HepG2 (cell line): ENCODE measurements around the gene NRP1. TPM values are rescaled to one million over a fixed set of nuclear protein-coding genes. Genes with fewer than 3 reads are reported as not detected.

Experiments used
- BORCS8-MEF2B ChIP-seq: sonication (generic); formaldehyde crosslinking; IDR thresholded peaks from 2 replicates; pipeline ENCODE4 v1.8.0; 2022; ENCODE audit warnings: mild to moderate bottlenecking, missing genetic modification reagents
- EHMT2 ChIP-seq: fragments of 200-600 bp; sonication (generic); IDR thresholded peaks from 2 replicates; pipeline ENCODE4 v1.7.0; 2017; ENCODE audit warnings: antibody characterized with exemption, low read depth, low read length, borderline replicate concordance
- HOXA5 ChIP-seq: sonication (generic); formaldehyde crosslinking; IDR thresholded peaks from 2 replicates; pipeline ENCODE4 v1.4.0; 2020; ENCODE audit warnings: missing genetic modification reagents
- NR2F6 ChIP-seq, 2 experiments: IDR thresholded peaks; 2 replicates each; pipeline ENCODE4 v1.6.1; 2016; ENCODE audit warnings: antibody characterized with exemption in 1 of 2, mild to moderate bottlenecking in 1 of 2
- RBM22 ChIP-seq: fragments of 200-400 bp; formaldehyde crosslinking; optimal IDR thresholded peaks from 2 replicates; pipeline ENCODE3; 2017; ENCODE audit warnings: mild to moderate bottlenecking, low read length, moderate library complexity
- RXRB ChIP-seq: IDR thresholded peaks from 2 replicates; pipeline ENCODE4 v1.6.1; 2016; ENCODE audit warnings: borderline replicate concordance, missing genetic modification reagents, missing compliant biosample characterization
- ZFP36L2 ChIP-seq: sonication (generic); formaldehyde crosslinking; IDR thresholded peaks from 2 replicates; pipeline ENCODE4 v1.4.0; 2020; ENCODE audit warnings: missing genetic modification reagents
- ZMYM4 ChIP-seq: sonication (generic); formaldehyde crosslinking; IDR thresholded peaks from 2 replicates; pipeline ENCODE4 v1.8.1; 2023; ENCODE audit warnings: mild to moderate bottlenecking, missing genetic modification reagents
- ZNF143 ChIP-seq: sonication (generic); formaldehyde crosslinking; IDR thresholded peaks from 2 replicates; pipeline ENCODE4 v1.4.0; 2020; ENCODE audit warnings: missing genetic modification reagents
- ZNF337 ChIP-seq: sonication (generic); formaldehyde crosslinking; IDR thresholded peaks from 2 replicates; pipeline ENCODE4 v1.5.1; 2020; ENCODE audit warnings: missing genetic modification reagents, low read depth, mild to moderate bottlenecking, borderline replicate concordance
- polyA plus RNA-seq, 8 experiments: library from polyadenylated mRNA; depleted of rRNA in 3 of 8; stranded (reverse) in 7 of 8; unstranded in 1 of 8; fragments of >200 nt; fragmentation: Illumina TruSeq in 4 of 8; extraction: Trizol in 4 of 8; gene quantifications; 2 replicates each; pipeline versions ENCODE4 v1.2.1 to v1.2.3, GENCODE V29; 2011 to 2016; ENCODE audit warnings: low read depth in 4 of 8, missing spikeins in 1 of 8, mixed read lengths in 1 of 8; ENCODE audit not compliant: insufficient read depth in 1 of 8
- total RNA-seq, 5 experiments: library from RNA; depleted of rRNA; stranded (reverse); fragments of >200 nt; fragmentation: Illumina TruSeq; extraction: Trizol; gene quantifications; 2 replicates each; pipeline ENCODE4 v1.2.3, GENCODE V29; 2016; ENCODE audit warnings: low read depth in 1 of 5
- TF ChIP-seq, protein P1 (sequence below): sonication (generic); formaldehyde crosslinking; IDR thresholded peaks from 2 replicates; pipeline ENCODE4 v1.8.0; 2022; ENCODE audit warnings: mild to moderate bottlenecking, missing genetic modification reagents, moderate library complexity
- TF ChIP-seq, protein P2 (sequence below): sonication (generic); formaldehyde crosslinking; IDR thresholded peaks from 2 replicates; pipeline ENCODE4 v1.5.0; 2020; ENCODE audit warnings: mild to moderate bottlenecking, missing genetic modification reagents

Gene NRP1
- total and polyA plus RNA-seq, 2 of the 13 experiments (the other 11 are each of a cell fraction or from before 2014, with no cell fraction given) = 5.3 to 5.8 TPM

DNA sequence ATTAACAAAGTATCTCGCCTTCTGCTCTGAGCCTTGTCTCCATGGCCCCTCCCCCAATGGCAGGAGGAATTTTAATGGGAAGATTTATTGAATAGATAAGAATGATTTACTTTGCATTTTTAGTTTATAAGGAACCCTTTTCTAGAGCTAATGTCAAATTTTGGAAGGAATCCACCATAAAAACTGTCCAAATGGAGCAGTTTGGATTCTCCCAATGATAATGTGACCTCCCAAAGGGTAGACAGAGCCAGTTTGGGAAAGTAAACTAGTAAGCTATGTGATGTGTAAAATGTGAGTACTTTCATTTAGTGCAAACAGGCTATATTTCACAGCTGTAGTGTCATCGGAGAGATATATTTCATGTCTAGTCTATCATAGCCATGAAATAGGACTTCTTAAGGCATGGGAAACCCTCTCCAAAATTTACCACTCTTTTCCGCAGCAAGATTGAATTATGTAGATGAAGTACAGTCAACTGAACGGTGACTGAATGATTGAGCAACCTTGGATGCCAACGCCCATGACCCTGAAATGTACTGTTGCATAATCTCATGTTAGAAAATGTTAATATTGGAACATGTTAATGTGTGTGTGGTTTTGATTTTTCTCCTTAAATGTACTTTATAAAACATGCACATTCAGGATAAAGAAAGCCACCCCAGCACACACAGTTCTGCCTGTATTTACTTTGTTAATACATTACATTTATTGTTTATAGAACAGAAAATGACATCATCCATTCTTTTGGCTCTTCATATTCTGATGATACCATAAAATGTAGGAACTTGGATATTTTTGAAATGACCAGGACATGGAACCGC is 140.6 kb downstream of the NRP1 start (continued):
- TF ChIP-seq ZFP36L2 (CRISPR knock-in tag) (no peak), NR2F6 (IDR thresholded peaks at IDR 0.05) (no peak), NR2F6 (CRISPR knock-in tag; IDR thresholded peaks at IDR 0.05) (peak; percentile 78), HOXA5 (CRISPR knock-in tag) (no peak), RXRB (CRISPR knock-in tag) (peak; percentile 66), ZMYM4 (CRISPR knock-in tag) (no peak), ZNF337 (CRISPR knock-in tag) (no peak), BORCS8-MEF2B (CRISPR knock-in tag) (no peak), ZNF143 (CRISPR knock-in tag) (no peak), EHMT2 (peak; percentile 79; the same call in 1 of the 2 replicates), RBM22 (no peak)
- TF ChIP-seq, protein P1, sequence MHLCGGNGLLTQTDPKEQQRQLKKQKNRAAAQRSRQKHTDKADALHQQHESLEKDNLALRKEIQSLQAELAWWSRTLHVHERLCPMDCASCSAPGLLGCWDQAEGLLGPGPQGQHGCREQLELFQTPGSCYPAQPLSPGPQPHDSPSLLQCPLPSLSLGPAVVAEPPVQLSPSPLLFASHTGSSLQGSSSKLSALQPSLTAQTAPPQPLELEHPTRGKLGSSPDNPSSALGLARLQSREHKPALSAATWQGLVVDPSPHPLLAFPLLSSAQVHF (CRISPR knock-in tag) = no peak
- TF ChIP-seq, protein P2, sequence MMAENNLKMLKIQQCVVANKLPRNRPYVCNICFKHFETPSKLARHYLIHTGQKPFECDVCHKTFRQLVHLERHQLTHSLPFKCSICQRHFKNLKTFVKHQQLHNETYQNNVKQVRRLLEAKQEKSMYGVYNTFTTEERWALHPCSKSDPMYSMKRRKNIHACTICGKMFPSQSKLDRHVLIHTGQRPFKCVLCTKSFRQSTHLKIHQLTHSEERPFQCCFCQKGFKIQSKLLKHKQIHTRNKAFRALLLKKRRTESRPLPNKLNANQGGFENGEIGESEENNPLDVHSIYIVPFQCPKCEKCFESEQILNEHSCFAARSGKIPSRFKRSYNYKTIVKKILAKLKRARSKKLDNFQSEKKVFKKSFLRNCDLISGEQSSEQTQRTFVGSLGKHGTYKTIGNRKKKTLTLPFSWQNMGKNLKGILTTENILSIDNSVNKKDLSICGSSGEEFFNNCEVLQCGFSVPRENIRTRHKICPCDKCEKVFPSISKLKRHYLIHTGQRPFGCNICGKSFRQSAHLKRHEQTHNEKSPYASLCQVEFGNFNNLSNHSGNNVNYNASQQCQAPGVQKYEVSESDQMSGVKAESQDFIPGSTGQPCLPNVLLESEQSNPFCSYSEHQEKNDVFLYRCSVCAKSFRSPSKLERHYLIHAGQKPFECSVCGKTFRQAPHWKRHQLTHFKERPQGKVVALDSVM (CRISPR knock-in tag) = no peak
- TF ChIP-seq, all 625 proteins: peak for 57
